Stomach (tissue), 4 donors: ENCODE results near the gene HDAC11.

Source experiments
- CTCF ChIP-seq, 7 experiments: fragments of 450-650 bp in 4 of 7; fragments of 200-600 bp in 3 of 7; sonication (generic) in 3 of 7; IDR thresholded peaks; one replicate each; pipeline ENCODE4 v1.5.1; 2016 to 2019; ENCODE audit warnings: antibody characterized with exemption in 7 of 7, control low read depth in 2 of 7, mild to moderate bottlenecking in 1 of 7
- POLR2A ChIP-seq, 4 donors: fragments of 450-650 bp; IDR thresholded peaks; one replicate each; pipeline ENCODE4 v1.6.1; 2016; ENCODE audit warnings: antibody characterized with exemption in 4 of 4, control low read depth in 2 of 4, mild to moderate bottlenecking in 1 of 4, moderate library complexity in 1 of 4

DNA sequence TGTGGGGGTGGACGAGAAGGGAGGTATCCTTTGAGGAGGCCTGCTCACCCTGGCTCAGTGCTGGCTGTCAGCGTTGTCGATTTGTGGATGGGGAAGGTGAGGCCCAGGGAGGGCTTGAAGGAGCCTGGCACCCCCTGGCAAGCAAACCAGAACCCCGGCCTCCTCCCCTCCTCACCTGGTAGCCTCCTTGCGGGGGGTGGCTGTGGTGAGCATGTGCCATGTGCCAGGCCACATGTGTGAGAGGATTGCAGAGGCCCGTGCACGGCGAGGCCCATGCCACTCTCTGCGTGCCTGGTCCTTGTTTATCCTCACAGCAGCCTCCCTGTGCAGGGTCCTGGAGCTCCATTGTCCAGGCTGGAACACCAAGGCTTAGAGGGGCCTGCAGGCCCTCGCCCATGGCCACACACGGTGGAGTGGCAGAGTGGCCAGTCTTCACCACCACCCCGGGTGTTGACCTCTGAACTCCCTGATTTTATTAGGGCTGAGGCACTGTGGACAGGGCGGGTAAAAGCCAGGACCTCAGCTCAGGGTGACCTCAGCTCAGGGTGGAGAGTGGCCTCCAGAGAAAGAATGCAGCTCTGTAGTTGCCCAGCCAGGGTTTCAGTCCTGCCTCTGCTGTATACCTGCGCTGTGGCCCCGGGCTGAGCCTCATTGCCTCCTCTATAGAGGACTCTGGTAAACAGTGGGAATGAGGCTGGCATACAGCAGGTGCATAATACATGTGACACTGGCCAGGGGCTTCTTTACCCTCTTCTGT is 29.1 kb downstream of the HDAC11 start:
- TF ChIP-seq CTCF (IDR thresholded peaks at IDR 0.05) (no peak), POLR2A (IDR thresholded peaks at IDR 0.05) (no peak)
